Astrocyte of the cerebellum (primary cell): ENCODE data around the gene MEIS3.

Experiments
- DNase-seq: peaks from one replicate; pipeline ENCODE4 v3.0.0-alpha.2; 2011; ENCODE audit warnings: low read depth
- H3K4me3 ChIP-seq: 2 replicates; pipeline ENCODE4 v1.5.1; 2011; ENCODE audit warnings: mild to moderate bottlenecking, low read depth, low read length, moderate library complexity
- CTCF ChIP-seq: IDR thresholded peaks from 2 replicates; pipeline ENCODE4 v1.5.1; 2012; ENCODE audit warnings: low read length, low read depth, moderate library complexity, mild to moderate bottlenecking; ENCODE audit errors: missing control alignments
- in situ Hi-C: cut with HindIII; loops from 2 replicates; pipeline ENCODE4 v1.10.0; 2017; ENCODE audit warnings: low sequenced_read_pairs

MEIS3 gene

DNA sequence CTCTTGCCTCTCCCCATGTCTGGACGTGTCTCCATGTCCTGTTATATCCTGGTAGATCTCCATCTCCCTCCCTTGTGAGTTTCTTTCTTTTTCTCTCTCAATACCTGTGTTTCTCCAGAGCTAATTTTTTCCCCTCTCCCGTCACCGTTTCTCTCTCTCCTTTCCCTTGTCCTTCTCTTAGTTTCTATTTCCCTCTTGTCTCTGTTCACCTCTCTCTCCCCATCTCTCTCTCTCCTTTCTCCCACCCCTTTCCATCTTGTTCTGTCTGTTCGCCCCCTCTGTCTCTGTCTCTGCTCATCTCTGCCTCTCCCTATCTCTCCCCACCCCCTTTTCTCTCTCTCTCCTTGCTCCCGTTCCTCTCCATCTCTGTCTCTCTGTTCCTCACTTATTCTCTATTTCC, 39.3 kb upstream of the MEIS3 start:
- DNase-seq: no peak
- H3K4me3 ChIP-seq: no peak overlapping the region
- in situ Hi-C loops: no loop called here
- TF ChIP-seq CTCF: no peak

GRCh38 chr19:47456721-47457474, 37.6 kb upstream of the MEIS3 start:
- no peak overlapping the region for H3K4me3 ChIP-seq
- TF ChIP-seq CTCF: no peak
- in situ Hi-C loops: no loop called here
- no peak for DNase-seq

- no peak for DNase-seq
- TF ChIP-seq CTCF: no peak
- H3K4me3 ChIP-seq: no peak overlapping the region
- in situ Hi-C loops: no loop called here
Measured at GRCh38 chr19:47450478-47450877, 31.2 kb upstream of the MEIS3 start.

DNA sequence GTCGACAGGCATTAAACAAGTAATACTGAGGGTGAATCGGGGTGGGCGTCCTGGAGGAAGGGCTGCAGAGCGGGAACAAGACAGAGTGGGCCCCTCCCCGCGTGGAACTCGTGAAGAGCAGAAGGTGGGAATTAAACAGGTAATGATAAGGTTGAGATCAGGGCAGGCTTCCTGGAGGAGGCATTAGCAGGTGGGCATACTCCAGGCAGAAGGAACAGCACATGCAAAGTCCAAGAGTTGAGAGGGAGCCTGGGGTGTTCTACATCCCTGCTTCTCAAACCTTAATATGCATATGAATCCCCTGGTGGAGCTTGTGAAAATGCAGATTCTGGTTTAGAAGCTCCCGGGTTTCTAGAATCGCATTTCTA, 29.0 kb upstream of the MEIS3 start:
- no peak overlapping the region for H3K4me3 ChIP-seq
- in situ Hi-C loops: loop anchor here (10.0 kb wide), 1 partner anchor 226 kb away; no protein-coding TSS in a partner anchor
- TF ChIP-seq CTCF: no peak
- DNase-seq: no peak

- H3K4me3 ChIP-seq: no peak overlapping the region
- in situ Hi-C loops: loop anchor here (10.0 kb wide), 1 partner anchor 227 kb away; no protein-coding TSS in a partner anchor
- no peak for TF ChIP-seq CTCF
- DNase-seq: no peak
Measured at GRCh38 chr19:47447470-47448359, 28.4 kb upstream of the MEIS3 start.

DNA sequence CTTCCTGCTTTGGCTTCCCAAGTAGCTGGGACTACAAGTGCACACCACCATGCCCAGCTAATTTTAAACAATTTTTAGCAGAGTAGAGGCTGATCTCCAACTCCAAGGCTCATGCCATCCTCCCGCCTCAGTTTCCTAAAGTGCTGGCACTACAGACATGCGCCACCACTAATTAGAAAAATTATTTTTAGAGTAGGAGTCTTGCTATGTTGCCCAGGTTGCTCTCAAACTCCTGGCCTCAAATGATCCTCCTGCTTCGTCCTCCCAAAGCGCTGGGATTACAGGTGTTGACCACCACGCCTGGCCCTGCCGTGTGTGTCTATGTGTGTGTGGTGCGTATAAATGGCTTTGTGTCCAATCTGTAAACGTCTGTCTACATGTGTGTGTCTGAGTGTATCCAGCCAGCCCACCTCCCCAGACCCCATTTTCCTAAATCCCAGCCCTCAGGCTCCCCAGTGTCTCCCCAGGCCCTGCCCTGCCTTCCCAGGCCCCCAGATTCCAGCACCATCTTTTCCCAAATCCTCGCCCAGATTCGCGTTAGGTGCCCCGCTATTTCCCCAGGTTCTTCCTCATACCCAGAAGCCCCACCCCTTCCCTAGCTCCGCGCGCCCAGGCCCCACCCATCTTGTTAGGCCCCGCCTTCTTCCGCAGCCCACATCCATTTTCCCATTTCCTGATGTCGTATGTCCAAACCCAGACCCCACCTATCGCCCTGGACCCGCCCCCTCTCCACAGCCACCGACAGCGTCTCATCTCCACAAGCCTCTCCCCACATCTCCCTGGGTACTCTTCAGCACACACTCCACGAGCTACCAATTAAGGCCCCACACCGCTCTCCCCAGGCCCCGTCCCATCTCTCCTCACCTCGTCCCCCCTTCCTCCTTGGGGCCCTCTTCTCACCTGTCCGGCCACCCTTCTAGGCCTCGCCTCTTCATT, 27.5 kb upstream of the MEIS3 start:
- DNase-seq: no peak
- H3K4me3 ChIP-seq: no peak overlapping the region

More for the DNA sequence above, 27.5 kb upstream of the MEIS3 start:
- in situ Hi-C loops: loop anchor here (10.0 kb wide), 1 partner anchor 228 kb away; no protein-coding TSS in a partner anchor
- no peak for TF ChIP-seq CTCF
